ENCODE measurements around the gene ACD. TPM values are rescaled to one million over a fixed set of nuclear protein-coding genes. Genes with fewer than 3 reads are reported as not detected.

ACD gene
- total and polyA plus RNA-seq, 2 of the 8 experiments (the other 6 are each of a cell fraction or from before 2014, with no cell fraction given): 34.8 to 58.0 TPM

- 66% methylated on average over 17 of the region's 25 CpGs; no CpG with 5 or more reads in 1 of the 2 experiments for WGBS, 2 experiments (ENCODE audit: extremely low coverage in 1 of 2, insufficient coverage in 1 of 2, insufficient read length in 1 of 2, insufficient replicate concordance in 2 of 2, low coverage in 1 of 2, low lambda C conversion rate in 2 of 2, missing lambda C conversion rate in 1 of 2)
- no peak overlapping the region for H4K91ac ChIP-seq (replicated peaks; ENCODE audit: insufficient read length, low read length)
- H3K9ac ChIP-seq (replicated peaks in 1 of 4; ENCODE audit: extremely low read depth in 1 of 4, low read depth in 3 of 4, low read length in 3 of 4): no peak overlapping the region
- no peak overlapping the region for H2BK120ac ChIP-seq (replicated peaks; ENCODE audit: low read depth, low read length)
- no peak for DNase-seq (ENCODE audit: low read depth in 1 of 2, low spot score in 2 of 2)
- H3K27ac ChIP-seq (ENCODE audit: low read depth, low read length): no peak overlapping the region
- peak overlapping the region; percentile 64 to 96 for H3K4me2 ChIP-seq (ENCODE audit: insufficient read depth in 1 of 2, low read depth in 2 of 2, low read length in 2 of 2)
- H2AFZ ChIP-seq (ENCODE audit: low read length): no peak overlapping the region
- no peaks in the 10 kb centered on the region; the same call in 1 of the 2 replicates for H3K79me1 ChIP-seq (ENCODE audit: low read depth, low read length)
- no peak overlapping the region for H3K23ac ChIP-seq (ENCODE audit: insufficient read length)
- no peaks in the 10 kb centered on the region for H3K79me2 ChIP-seq (ENCODE audit: control insufficient read depth in 1 of 2, insufficient read depth in 2 of 2, low read length in 2 of 2)
- no peak overlapping the region for H2AK5ac ChIP-seq (ENCODE audit: low read depth, low read length)
- peaks cover 0 to 17% (median 11%) of the 10 kb centered on the region in 4 experiments; a peak in 4 of 7 replicates for H3K27me3 ChIP-seq (replicated peaks in 1 of 4; ENCODE audit: control insufficient read depth in 3 of 4, extremely low read depth in 1 of 4, insufficient read depth in 3 of 4, low read length in 3 of 4)
- H2BK5ac ChIP-seq (ENCODE audit: low read depth, low read length): no peak overlapping the region
- no peaks in the 10 kb centered on the region for H3K9me3 ChIP-seq (ENCODE audit: insufficient read depth in 2 of 2, low read depth in 1 of 2, low read length in 1 of 2)
- H3K18ac ChIP-seq (ENCODE audit: extremely low read depth, low read length): no peak overlapping the region
- peaks cover 5% of the 10 kb centered on the region; the same call in 1 of the 2 replicates for H3K23me2 ChIP-seq (ENCODE audit: low read depth, low read length)
- peaks cover 0 to 4% (median 2%) of the 10 kb centered on the region in 4 experiments; a peak in 1 of 8 replicates for H3K36me3 ChIP-seq (ENCODE audit: control insufficient read depth in 2 of 4, insufficient read depth in 4 of 4, low read length in 3 of 4)
- peak overlapping the region; percentile 14; the same call in 1 of the 2 replicates for H4K8ac ChIP-seq (ENCODE audit: extremely low read depth, insufficient read depth, low read length)
- FAIRE-seq: no peak
- H2BK15ac ChIP-seq (ENCODE audit: low read length): no peak overlapping the region
- no peak overlapping the region for H4K5ac ChIP-seq (ENCODE audit: insufficient read length, low read depth, low read length)
- POLR2A ChIA-PET (ENCODE audit: partially characterized antibody): interaction anchor here (1.7 kb wide), 1 partner anchor 116 kb away, joined by 4 read pairs; no protein-coding TSS in a partner anchor
- CTCF ChIA-PET (ENCODE audit: partially characterized antibody): interaction anchor here (1.0 to 18.0 kb wide), 5 partner anchors 9 to 140 kb away, joined by 3 to 202 read pairs (median 4); partner anchors contain the start of genes ACD, C16orf86, ENKD1 and PARD6A
- peaks cover 5 to 17% of the 10 kb centered on the region in 2 experiments for H4K20me1 ChIP-seq (replicated peaks in 1 of 2; ENCODE audit: control insufficient read depth in 1 of 2, insufficient read depth in 2 of 2, low read length in 2 of 2)
- no peak for TF ChIP-seq FOSL1 (IDR thresholded peaks at IDR 0.05; ENCODE audit: insufficient read depth, low read depth, low read length)
- no peak for TF ChIP-seq EGR1 (IDR thresholded peaks at IDR 0.05; ENCODE audit: borderline replicate concordance, low read depth, low read length)
- no peak for TF ChIP-seq GABPA (IDR thresholded peaks at IDR 0.05; ENCODE audit: borderline replicate concordance, insufficient read depth, low read length)
- no peak for TF ChIP-seq YY1 (IDR thresholded peaks at IDR 0.05; ENCODE audit: low read depth, low read length)
- TF ChIP-seq CTCF (IDR thresholded peaks at IDR 0.05; ENCODE audit: control extremely low read depth in 1 of 3, insufficient read depth in 1 of 3, low read depth in 1 of 3, low read length in 3 of 3): no peak
- H3K56ac ChIP-seq (replicated peaks; ENCODE audit: insufficient read length, low read depth, low read length): no peak overlapping the region
- no peak overlapping the region for H3K4ac ChIP-seq (replicated peaks; ENCODE audit: insufficient read length, low read depth, low read length)
- H2BK12ac ChIP-seq (ENCODE audit: low read depth, low read length): no peak overlapping the region
- peak overlapping the region; percentile 47 to 76 (median 58); a peak in 6 of 8 replicates for H3K4me3 ChIP-seq (ENCODE audit: extremely low read depth in 1 of 4, insufficient read depth in 2 of 4, low read depth in 3 of 4, low read length in 4 of 4)
- peaks cover 0 to 18% (median 5%) of the 10 kb centered on the region in 4 experiments; a peak in 5 of 7 replicates for H3K4me1 ChIP-seq (replicated peaks in 1 of 4; ENCODE audit: control insufficient read depth in 3 of 4, insufficient read depth in 4 of 4, low read length in 3 of 4)
- H3K14ac ChIP-seq (ENCODE audit: insufficient read length): no peak overlapping the region
- no peak overlapping the region for H2BK20ac ChIP-seq (ENCODE audit: low read length)
Measured at GRCh38 chr16:67653789-67654402, 6.2 kb downstream of the ACD start.
